Loucy (cell line): ENCODE measurements around the gene HTN3.
"Not testable (repeated sequence)": the region's sequence is repeated elsewhere in the genome, so short reads cannot be mapped to it uniquely, and the experiment has no call there.

ENCODE experiments used
- EZH2phosphoT487 ChIP-seq: fragments of 200-600 bp; IDR thresholded peaks from 2 replicates; pipeline ENCODE4 v1.6.1; 2018; ENCODE audit warnings: antibody characterized with exemption, mild to moderate bottlenecking, moderate library complexity, borderline replicate concordance
- TF ChIP-seq, protein P1 (sequence below): fragments of 200-600 bp; sonication (generic); conservative IDR thresholded peaks from 2 replicates; pipeline ENCODE4 v1.5.1; 2014; ENCODE audit warnings: mild to moderate bottlenecking, antibody characterized with exemption, low read length

DNA sequence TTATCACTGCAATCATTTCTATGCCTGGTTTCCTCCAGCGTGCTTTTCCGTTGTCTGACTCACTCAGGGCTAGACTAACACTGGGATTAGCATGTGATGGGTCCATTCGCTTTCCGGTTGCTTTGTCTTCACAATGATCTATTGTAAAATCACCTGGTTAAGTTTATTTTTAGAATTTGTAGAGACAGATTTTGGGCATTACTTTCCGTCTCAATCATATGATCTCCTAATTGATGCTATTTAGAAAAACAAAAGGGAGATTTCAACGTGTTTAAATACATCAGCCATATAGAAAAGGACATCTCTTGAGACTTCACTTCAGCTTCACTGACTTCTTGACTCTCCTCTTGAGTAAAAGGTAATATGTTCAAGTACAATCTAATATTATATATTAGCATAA lies 21.9 kb downstream of the HTN3 start, which contains the start of gene HTN1:
- TF ChIP-seq, protein P1, sequence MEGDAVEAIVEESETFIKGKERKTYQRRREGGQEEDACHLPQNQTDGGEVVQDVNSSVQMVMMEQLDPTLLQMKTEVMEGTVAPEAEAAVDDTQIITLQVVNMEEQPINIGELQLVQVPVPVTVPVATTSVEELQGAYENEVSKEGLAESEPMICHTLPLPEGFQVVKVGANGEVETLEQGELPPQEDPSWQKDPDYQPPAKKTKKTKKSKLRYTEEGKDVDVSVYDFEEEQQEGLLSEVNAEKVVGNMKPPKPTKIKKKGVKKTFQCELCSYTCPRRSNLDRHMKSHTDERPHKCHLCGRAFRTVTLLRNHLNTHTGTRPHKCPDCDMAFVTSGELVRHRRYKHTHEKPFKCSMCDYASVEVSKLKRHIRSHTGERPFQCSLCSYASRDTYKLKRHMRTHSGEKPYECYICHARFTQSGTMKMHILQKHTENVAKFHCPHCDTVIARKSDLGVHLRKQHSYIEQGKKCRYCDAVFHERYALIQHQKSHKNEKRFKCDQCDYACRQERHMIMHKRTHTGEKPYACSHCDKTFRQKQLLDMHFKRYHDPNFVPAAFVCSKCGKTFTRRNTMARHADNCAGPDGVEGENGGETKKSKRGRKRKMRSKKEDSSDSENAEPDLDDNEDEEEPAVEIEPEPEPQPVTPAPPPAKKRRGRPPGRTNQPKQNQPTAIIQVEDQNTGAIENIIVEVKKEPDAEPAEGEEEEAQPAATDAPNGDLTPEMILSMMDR, result not testable (repeated sequence)
- not testable (repeated sequence) for TF ChIP-seq EZH2phosphoT487
